GM13977 (cell line): ENCODE measurements around the gene RHOBTB3.

Experiments used
- DNase-seq: peaks from one replicate; pipeline ENCODE4 v3.0.0; 2012; ENCODE audit warnings: low spot score
- in situ Hi-C: fragments of 300-500 bp; cut with MboI; formaldehyde crosslinking; loops from one replicate; pipeline ENCODE4 v1.12.0; 2022; ENCODE audit warnings: low sequenced_read_pairs, low pct_unique_long_range_greater_than_20kb, mixed read lengths, inconsistent platforms; ENCODE audit not compliant: unreplicated experiment
- TF ChIP-seq, protein P1 (sequence below): IDR thresholded peaks from 2 replicates; pipeline ENCODE4 v1.5.1; 2012; ENCODE audit warnings: mild to moderate bottlenecking, control low read depth; ENCODE audit not compliant: insufficient read depth; ENCODE audit errors: extremely low read depth, missing control alignments

RHOBTB3 gene

DNA sequence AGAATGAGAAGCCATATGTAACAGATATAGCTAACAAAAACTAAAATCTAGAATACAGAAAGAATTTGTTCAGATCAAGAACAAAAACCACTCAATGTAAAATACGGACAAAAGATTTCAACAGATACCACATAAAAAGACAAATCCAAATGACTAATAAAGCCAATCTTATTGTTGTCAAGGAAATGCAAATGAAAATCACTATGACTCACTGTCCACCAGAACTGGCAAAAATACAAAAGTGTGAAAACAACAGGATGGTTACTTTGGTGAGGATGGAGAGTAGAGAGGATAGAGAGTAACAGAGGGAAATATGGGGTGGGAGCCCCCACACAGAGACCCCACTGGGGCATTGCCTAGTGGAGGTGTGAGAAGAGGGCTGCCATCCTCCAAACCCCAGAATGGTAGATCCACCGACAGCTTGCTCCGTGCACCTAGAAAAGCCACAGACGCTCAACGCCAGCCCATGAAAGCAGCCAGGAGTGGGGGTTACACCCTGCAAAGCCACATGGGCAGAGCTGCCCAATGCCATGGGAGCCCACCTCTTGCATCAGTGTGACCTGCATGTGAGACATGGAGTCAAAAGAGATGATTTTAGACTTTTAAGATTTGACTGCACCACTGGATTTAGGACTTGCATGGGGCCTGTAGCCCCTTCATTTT, 15.2 kb upstream of the RHOBTB3 start:
- in situ Hi-C loops = no loop called here
- TF ChIP-seq, protein P1, sequence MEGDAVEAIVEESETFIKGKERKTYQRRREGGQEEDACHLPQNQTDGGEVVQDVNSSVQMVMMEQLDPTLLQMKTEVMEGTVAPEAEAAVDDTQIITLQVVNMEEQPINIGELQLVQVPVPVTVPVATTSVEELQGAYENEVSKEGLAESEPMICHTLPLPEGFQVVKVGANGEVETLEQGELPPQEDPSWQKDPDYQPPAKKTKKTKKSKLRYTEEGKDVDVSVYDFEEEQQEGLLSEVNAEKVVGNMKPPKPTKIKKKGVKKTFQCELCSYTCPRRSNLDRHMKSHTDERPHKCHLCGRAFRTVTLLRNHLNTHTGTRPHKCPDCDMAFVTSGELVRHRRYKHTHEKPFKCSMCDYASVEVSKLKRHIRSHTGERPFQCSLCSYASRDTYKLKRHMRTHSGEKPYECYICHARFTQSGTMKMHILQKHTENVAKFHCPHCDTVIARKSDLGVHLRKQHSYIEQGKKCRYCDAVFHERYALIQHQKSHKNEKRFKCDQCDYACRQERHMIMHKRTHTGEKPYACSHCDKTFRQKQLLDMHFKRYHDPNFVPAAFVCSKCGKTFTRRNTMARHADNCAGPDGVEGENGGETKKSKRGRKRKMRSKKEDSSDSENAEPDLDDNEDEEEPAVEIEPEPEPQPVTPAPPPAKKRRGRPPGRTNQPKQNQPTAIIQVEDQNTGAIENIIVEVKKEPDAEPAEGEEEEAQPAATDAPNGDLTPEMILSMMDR = no peak
- DNase-seq = peak; percentile 37

DNA sequence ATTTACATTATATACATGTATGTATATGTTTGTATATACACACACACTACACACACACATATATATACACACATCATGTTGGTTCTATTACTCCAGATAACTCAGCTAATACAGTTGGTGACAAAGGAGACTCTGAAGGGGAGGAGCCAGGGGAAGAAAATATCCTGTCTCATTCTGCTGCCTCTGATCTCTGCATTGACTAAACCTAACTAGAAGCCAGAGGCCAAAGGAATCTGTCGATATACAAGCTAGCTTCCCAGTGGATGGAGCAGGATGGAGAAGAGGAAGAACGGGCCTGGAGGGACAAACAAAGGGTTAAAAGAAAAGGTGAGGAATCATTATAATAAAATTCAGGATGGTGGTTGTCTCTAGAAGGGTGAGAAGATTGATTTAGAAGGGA, 13.7 kb upstream of the RHOBTB3 start:
- no peak for DNase-seq
- in situ Hi-C loops = no loop called here
- TF ChIP-seq, protein P1 = no peak

DNA sequence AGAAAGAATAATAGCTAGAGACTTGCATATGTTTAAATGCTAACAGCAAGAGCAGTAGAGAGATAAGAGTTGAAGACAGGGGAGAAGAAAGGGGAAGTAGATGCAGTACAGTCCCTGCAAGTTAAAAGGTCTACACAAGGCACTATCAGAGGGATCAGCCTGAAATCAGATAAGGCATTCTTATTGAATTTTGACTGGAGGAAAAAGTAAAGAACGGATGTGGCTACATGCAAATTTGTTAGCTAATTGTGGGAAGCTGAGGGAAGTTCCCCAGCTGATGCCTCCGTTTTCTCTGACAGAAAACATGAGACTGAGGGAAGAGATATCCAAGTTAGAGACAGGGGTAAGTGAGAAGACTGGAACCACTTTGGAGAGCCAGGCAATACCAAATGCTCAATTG, 12.9 kb upstream of the RHOBTB3 start:
- in situ Hi-C loops = no loop called here
- TF ChIP-seq, protein P1 = no peak
- DNase-seq = peak; percentile 49

DNA sequence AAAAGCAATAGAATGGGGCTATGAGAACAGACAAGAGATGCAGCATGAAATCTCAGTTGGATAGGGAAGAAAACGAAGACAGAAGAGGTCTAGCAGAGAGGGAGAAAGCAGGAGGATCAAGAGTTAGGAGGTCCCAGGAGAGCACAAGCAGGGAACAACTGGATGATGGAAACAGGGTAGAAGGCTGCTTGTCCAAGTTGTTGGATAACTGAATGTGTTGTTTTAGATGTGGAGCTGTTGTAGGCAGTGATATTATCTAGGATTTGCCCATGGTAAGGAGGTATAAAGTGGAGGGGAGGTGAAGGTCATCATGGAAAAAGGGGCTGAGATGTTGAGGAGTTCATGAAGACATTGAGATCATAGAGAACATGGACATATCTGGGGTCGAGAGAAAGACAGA, 12.4 kb upstream of the RHOBTB3 start:
- no peak for DNase-seq
- TF ChIP-seq, protein P1 = no peak
- in situ Hi-C loops = no loop called here

DNA sequence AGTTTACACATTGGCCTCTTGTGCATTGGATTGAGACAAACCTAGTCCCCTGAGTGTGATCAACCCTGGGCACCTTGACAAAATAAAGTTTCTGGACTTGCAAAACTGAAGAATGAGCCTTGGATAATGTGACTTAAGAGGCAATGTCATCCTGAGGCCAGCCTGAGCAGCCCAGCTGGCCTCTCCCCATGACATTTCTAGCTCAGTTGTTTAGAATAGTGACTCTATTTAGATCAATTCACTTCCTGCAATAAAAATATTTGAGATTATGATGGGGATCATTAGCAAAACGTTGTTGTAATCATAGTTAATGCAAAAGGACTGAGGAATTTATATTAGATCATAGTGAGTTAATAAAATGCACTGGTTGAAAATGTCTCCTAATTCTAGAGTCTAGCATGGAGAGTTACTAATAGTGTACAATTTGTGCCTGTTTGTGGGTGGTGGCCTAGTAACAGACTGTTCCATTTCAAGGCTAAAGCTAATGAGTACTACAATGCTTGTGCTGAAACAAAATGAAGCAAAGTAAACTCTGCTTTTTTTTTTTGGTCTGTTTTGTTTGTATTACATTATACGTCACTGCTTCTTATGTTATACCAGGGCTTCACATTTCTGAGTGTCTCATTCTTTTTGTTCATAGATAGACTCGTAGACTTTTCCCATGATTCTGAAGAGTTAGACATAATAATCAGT, 10.9 kb upstream of the RHOBTB3 start:
- DNase-seq = no peak
- in situ Hi-C loops = no loop called here

DNA sequence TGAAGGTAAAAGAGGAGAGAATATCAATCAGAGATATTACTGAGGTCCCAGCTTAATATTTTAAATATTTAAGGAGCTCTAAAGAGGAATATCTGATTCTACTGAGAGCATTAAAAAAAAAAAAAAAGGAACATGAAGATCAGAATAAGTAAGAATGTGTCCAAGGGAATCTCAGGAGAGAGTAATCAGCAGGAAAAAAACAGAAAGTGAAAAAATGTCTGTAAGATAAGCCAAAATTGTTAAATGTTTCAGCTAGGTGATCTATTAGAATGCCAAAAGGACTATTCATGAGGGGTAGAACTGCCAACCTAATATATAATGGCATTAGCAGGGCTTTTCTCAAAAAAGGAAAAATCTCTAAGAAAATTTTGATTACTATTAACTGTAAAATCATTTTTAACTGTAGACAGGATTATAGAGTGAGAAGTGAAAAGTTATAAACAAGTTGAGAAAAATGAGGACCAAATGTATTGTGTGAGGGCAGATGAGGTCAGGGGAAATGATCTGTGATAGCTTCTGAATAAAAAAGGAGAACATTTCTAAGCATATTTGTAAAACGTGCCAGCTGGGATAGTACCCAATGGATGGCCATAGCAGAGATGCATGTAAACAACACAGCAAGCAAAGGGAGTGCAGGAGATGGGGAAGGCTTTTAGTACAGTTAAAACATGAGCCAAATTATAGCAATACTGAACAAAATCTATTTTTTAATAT, 9.4 kb upstream of the RHOBTB3 start:
- no peak for DNase-seq
- TF ChIP-seq, protein P1 = no peak
- in situ Hi-C loops = no loop called here

More for the DNA sequence above, 10.9 kb upstream of the RHOBTB3 start:
- TF ChIP-seq, protein P1 = no peak
